NCI-H128 (cell line): ENCODE data around the gene SLC17A8.
"Not testable (repeated sequence)": the region's sequence is repeated elsewhere in the genome, so short reads cannot be mapped to it uniquely, and the experiment has no call there.

ENCODE experiments used
- DNase-seq: peaks from one replicate; lab custom pipeline; 2025; ENCODE audit not compliant: unreplicated experiment; lab: John Stamatoyannopoulos, UW

SLC17A8 gene

GRCh38 chr12:100422646-100423045 lies 65.8 kb downstream of the SLC17A8 start:
- no peak for DNase-seq

- no peak for DNase-seq
These were observed 69.3 kb downstream of the SLC17A8 start for GRCh38 chr12:100426145-100426544.

DNA sequence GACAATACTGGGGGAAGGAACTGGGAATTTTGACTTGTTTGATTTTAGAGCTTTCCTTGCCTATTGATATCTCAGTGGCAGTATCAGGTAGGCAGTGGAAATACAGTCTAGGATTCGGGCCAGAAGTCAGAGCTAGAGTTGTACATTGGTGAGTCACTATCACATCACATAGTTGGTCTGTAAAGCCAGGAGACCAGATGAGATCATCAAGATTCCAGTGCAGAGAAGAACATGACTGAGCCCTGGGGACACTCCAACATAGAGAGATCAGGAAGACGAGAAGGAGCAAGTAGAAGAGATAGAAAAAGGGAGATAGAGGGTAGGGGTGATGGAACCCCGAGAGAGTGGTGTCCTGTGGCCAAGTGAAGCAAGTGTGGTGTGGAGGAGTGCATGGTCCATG lies 70.2 kb downstream of the SLC17A8 start:
- DNase-seq = no peak

DNA sequence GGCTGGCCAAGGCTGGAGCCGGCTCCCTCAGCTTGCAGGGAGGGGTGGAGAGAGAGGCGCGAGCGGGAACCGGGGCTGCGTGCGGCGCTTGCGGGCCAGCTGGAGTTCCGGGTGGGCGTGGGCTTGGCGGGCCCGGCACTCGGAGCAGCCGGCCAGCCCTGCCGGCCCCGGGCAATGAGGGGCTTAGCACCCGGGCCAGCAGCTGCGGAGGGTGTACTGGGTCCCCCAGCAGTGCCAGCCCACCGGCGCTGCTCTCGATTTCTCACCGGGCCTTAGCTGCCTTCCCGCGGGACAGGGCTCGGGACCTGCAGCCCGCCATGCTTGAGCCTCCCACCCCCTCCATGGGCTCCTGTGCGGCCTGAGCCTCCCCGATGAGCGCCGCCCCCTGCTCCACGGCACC lies 73.4 kb downstream of the SLC17A8 start:
- DNase-seq = not testable (repeated sequence)

DNA sequence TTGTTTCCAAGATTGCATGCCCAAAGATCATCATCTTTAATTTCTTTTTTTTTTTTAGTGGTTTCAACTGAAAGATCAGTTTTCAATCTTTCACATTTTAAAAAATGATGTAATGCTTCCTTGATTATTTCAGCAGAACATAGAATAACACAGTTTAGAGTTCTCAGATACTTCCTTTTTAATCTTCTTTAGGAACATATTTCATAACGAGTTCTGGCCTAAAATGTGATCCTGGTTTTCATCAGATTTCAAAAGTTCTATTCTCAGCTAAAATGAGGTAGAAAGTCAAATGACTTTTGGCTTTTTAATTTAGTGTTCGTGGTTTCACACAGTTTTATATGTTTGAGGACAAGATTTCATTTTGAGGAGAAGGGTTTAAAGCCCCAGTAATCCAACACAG lies 76.8 kb downstream of the SLC17A8 start:
- no peak for DNase-seq

DNA sequence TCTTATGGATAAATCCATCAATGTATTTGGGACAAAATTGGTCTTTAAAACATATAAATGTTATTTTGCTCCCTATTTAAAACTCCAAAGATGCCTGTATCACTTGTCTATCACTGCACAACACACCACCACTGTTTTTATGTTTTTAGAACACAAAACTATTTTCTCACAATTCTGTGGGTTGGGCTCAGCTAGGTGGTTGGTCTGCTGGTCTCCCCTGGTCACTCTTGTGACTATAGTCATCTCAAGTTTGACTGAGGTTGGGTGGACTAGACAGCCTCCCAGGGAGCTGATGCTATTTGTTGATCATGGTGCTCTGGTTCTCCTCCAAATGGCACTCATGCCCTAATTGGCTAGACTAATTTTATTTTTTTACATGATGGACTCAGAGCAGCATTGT lies 77.3 kb downstream of the SLC17A8 start:
- no peak for DNase-seq

- no peak for DNase-seq
These were observed 79.1 kb downstream of the SLC17A8 start for GRCh38 chr12:100435957-100436356.

- no peak for DNase-seq
These were observed 80.4 kb downstream of the SLC17A8 start for GRCh38 chr12:100437038-100437841.

GRCh38 chr12:100439797-100440196 lies 82.9 kb downstream of the SLC17A8 start:
- no peak for DNase-seq

DNA sequence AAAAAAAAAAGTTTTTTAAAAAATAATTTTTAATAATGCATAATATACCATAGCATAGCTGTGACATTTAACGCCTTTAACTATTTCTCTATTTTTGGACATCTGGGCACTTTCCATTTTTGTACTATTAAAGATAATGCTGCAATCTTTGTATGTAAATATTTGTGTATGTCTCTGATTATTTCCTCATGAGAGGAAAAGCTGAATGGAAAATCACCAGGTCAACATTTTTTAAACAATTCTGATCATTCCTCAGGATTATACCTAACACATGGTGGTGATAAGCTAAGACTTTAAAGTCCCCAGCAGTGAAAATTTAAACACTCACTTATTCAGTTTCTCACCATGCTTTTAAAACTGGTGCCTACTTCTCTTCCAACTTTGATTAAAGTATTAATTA lies 85.5 kb downstream of the SLC17A8 start:
- no peak for DNase-seq

- DNase-seq = no peak
These were observed 86.6 kb downstream of the SLC17A8 start for GRCh38 chr12:100443434-100443833.

- no peak for DNase-seq
These were observed 88.2 kb downstream of the SLC17A8 start for GRCh38 chr12:100445081-100445481.

DNA sequence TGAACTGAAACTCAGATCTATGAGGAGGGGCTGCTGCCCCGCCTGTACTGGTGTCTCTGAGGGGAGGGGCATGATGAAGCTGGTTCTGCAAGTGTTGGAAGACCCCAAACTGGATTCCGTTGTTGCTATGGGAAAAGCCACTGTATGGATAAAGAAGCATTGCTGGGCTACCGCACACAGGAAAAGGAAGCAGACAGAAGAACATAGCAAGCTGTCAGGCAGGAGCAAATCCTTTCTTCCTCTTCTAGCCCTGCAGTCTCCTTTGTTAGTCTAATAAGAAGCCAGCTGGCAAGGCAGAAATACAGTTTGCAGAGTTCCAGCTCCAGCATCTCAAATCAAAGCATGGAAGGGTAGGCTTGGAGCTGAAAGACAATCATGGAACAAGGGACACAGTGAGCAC lies 90.5 kb downstream of the SLC17A8 start:
- DNase-seq = no peak

GRCh38 chr12:100448656-100449055 lies 91.8 kb downstream of the SLC17A8 start:
- DNase-seq = no peak

- no peak for DNase-seq
These were observed 93.9 kb downstream of the SLC17A8 start for GRCh38 chr12:100450735-100451134.

- no peak for DNase-seq
These were observed 97.1 kb downstream of the SLC17A8 start for GRCh38 chr12:100453951-100454350.

- DNase-seq = no peak
These were observed 99.0 kb downstream of the SLC17A8 start for GRCh38 chr12:100455896-100456295.

- DNase-seq = no peak
These were observed 101.3 kb downstream of the SLC17A8 start for GRCh38 chr12:100458191-100458590.

DNA sequence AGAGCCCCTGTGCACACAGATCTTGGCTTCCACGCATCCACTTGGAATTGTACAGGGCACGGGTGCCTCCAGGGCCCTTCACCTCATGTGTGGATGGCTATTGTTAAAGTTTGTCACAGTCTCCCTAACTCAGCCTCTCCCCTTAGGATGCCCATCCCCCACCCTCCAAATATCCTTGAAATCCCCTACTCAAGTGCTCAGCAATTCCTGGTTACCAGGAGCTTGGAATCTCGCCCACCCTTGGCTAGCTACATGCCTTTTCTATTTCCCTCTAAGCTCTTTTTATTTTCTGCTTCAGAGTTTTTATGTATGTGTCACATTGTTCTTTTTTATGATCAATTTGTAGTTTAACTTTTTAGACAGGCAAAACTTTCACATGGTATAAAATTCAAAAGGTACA lies 103.8 kb downstream of the SLC17A8 start:
- DNase-seq = no peak

- no peak for DNase-seq
These were observed 104.6 kb downstream of the SLC17A8 start for GRCh38 chr12:100461330-100461973.

- DNase-seq = no peak
These were observed 106.8 kb downstream of the SLC17A8 start for GRCh38 chr12:100463661-100464060.

GRCh38 chr12:100464529-100464928 lies 107.7 kb downstream of the SLC17A8 start:
- no peak for DNase-seq

DNA sequence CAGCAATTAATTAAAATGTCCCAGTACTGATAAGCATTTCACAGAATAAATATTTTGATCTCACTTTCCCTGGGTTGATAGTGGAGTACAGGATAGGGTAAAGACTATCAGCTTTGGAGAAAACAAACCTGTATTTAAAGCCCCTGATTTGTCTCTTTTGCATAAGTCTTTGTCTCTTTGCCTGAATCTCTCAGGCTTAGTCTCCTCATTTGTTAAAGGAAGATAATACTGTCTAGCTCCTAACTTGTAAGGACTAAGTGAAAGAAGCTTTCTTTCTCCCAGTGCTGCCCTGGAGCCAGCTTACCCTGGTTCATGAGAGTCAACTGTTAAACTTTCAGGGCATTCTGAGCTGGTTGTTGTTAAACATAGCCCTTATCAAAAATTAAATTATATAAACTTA lies 111.3 kb downstream of the SLC17A8 start:
- DNase-seq = no peak
